ENCODE results near the gene PLCH1. TPM values are rescaled to one million over a fixed set of nuclear protein-coding genes. Genes with fewer than 3 reads are reported as not detected.

The PLCH1 gene
- total RNA-seq, 2 experiments from 2014 or later: 0.06 TPM; not detected in 1

DNA sequence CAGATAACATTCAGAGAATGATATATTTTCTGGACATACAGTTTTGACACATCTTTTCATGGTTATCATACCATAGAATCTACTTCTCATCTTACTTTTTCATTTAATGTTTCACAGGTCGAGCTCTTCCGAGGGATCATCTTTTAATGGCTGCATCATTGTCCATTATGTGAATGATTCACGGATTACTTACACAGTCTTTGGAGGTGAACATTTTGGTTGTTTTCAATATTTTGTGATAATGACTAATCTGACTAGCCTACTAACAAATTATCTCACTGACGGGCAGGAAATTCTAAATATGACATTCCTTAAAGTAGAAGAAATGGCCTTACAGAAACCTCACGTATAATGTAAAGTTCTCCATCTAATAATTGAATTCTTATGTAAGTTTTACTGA is 242.2 kb downstream of the PLCH1 start:
- Histone ChIP-seq H3K36me3 (ENCODE audit: insufficient read depth, low read length) (no peaks in the 10 kb centered on the region), H3K79me2 (ENCODE audit: insufficient read depth, low read depth, low read length) (no peaks in the 10 kb centered on the region), H3K4me1 (ENCODE audit: insufficient read depth, low read length, poor library complexity, severe bottlenecking) (no peaks in the 10 kb centered on the region), H3K9me3 (ENCODE audit: low read length) (no peaks in the 10 kb centered on the region), H2AFZ (ENCODE audit: low read length) (no peak overlapping the region), H3K4me2 (ENCODE audit: low read length) (no peak overlapping the region), H3K27ac (ENCODE audit: low read depth, low read length, poor library complexity, severe bottlenecking) (no peak overlapping the region), H4K20me1 (ENCODE audit: insufficient read depth, low read length) (no peaks in the 10 kb centered on the region), H3K4me3 (ENCODE audit: low read depth, low read length, poor library complexity, severe bottlenecking) (no peak overlapping the region), H3K9me2 (ENCODE audit: insufficient read depth, low read length) (0 out of 2 replicates have a peak, but pooled peaks cover 5% of the 10 kb centered on the region)
- intact Hi-C loops (cut with micrococcal nuclease; ENCODE audit: unreplicated experiment): no loop called here
- no peak for TF ChIP-seq EZH2phosphoT487 (IDR thresholded peaks at IDR 0.05; ENCODE audit: borderline replicate concordance, low read depth, low read length)
- TF ChIP-seq, protein P1, sequence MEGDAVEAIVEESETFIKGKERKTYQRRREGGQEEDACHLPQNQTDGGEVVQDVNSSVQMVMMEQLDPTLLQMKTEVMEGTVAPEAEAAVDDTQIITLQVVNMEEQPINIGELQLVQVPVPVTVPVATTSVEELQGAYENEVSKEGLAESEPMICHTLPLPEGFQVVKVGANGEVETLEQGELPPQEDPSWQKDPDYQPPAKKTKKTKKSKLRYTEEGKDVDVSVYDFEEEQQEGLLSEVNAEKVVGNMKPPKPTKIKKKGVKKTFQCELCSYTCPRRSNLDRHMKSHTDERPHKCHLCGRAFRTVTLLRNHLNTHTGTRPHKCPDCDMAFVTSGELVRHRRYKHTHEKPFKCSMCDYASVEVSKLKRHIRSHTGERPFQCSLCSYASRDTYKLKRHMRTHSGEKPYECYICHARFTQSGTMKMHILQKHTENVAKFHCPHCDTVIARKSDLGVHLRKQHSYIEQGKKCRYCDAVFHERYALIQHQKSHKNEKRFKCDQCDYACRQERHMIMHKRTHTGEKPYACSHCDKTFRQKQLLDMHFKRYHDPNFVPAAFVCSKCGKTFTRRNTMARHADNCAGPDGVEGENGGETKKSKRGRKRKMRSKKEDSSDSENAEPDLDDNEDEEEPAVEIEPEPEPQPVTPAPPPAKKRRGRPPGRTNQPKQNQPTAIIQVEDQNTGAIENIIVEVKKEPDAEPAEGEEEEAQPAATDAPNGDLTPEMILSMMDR (conservative IDR thresholded peaks at IDR 0.05; ENCODE audit: low read length): no peak
- DNase-seq (ENCODE audit: low spot score): no peak
- ChIA-PET POLR2A (interaction anchor here (0.9 to 1.0 kb wide), 2 partner anchors 9 to 57 kb away, joined by 3 read pairs; no protein-coding TSS in a partner anchor), CTCF (ENCODE audit: unreplicated experiment) (no interaction called here)
- BruUV-seq (replicated peaks): no TSS peak

DNA sequence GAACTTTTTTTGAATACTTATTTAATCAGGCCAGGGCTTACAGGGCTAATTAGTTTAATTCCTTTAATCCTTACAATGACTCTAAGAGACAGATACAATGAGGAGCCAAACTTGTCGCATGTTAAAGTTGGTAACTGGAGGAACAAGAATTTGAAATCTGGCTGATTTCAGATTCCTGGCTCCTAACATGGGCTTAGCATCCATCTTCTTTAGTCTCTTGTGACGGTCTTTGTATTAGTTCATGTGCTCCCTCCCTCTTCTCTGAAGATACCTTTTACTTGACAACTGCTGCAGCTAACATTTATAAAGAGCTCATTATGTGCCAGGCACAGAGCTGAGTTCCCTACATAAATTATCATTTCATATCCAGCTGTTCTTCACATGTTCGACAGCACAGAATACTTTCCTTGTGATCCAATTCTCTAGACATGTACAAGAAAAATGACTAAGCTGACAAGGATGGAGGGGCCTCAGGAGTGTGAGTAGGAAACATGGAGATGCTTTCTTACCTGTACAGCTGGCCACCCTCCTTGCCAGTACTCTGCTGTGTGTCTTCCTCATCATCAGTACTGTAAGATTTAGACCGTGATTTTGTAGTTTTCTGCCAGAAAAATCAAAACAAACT is 244.6 kb downstream of the PLCH1 start:
- H3K4me3 ChIP-seq (ENCODE audit: low read depth, low read length, poor library complexity, severe bottlenecking): no peak overlapping the region
- H3K4me2 ChIP-seq (ENCODE audit: low read length): no peak overlapping the region
- H2AFZ ChIP-seq (ENCODE audit: low read length): no peak overlapping the region
- TF ChIP-seq, protein P1 (conservative IDR thresholded peaks at IDR 0.05; ENCODE audit: low read length): no peak
- TF ChIP-seq EZH2phosphoT487 (IDR thresholded peaks at IDR 0.05; ENCODE audit: borderline replicate concordance, low read depth, low read length): no peak
- H3K79me2 ChIP-seq (ENCODE audit: insufficient read depth, low read depth, low read length): no peaks in the 10 kb centered on the region
- no peak for DNase-seq (ENCODE audit: low spot score)
- no peaks in the 10 kb centered on the region for H3K4me1 ChIP-seq (ENCODE audit: insufficient read depth, low read length, poor library complexity, severe bottlenecking)
- 0 out of 2 replicates have a peak, but pooled peaks cover 5% of the 10 kb centered on the region for H3K9me2 ChIP-seq (ENCODE audit: insufficient read depth, low read length)
- H4K20me1 ChIP-seq (ENCODE audit: insufficient read depth, low read length): no peaks in the 10 kb centered on the region
- ChIA-PET POLR2A (interaction anchor here (0.7 kb wide), 1 partner anchor 1141 kb away, joined by 3 read pairs; no protein-coding TSS in a partner anchor), CTCF (ENCODE audit: unreplicated experiment) (no interaction called here)
- no peak overlapping the region for H3K27ac ChIP-seq (ENCODE audit: low read depth, low read length, poor library complexity, severe bottlenecking)
- no peaks in the 10 kb centered on the region for H3K36me3 ChIP-seq (ENCODE audit: insufficient read depth, low read length)
- no TSS peak for BruUV-seq (replicated peaks)
- intact Hi-C loops (cut with micrococcal nuclease; ENCODE audit: unreplicated experiment): no loop called here
- H3K9me3 ChIP-seq (ENCODE audit: low read length): no peaks in the 10 kb centered on the region

DNA sequence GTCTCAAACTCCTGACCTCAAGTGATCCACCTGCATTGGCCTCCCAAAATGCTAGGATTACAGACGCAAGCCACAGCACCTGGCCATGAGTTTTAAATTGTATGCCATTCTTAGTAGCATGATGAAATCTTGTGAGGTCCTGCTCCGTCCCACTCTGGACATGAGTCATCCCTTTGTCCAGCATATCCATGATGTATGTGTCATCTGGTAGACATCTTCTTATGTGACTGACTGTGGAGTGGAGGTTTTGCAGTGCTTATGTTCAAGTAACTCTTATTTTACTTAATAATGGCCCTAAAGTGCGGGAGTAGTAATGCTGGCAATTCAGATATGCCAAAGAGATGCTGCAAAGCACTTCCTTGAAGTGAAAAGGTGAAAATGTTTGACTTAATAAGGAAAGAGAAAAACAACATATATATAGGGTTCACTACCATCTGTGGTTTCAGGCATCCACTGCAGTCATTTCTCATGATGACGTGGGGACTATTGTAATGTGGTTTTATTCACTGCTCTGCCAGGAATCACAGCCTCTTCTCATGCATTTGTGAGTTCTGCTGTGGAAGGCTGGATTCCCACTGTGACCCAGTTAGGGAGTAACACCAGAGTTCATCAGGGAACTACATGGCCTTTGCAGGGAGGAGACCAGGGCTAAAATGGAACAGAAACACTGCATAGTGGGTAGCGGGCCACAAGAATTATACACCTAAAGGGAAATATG is 246.8 kb downstream of the PLCH1 start:
- DNase-seq (ENCODE audit: low spot score): no peak
- no TSS peak for BruUV-seq (replicated peaks)
- Histone ChIP-seq H3K4me2 (ENCODE audit: low read length) (no peak overlapping the region), H3K4me3 (ENCODE audit: low read depth, low read length, poor library complexity, severe bottlenecking) (no peak overlapping the region), H3K9me3 (ENCODE audit: low read length) (no peaks in the 10 kb centered on the region), H3K27ac (ENCODE audit: low read depth, low read length, poor library complexity, severe bottlenecking) (no peak overlapping the region), H3K79me2 (ENCODE audit: insufficient read depth, low read depth, low read length) (no peaks in the 10 kb centered on the region), H2AFZ (ENCODE audit: low read length) (no peak overlapping the region), H3K9me2 (ENCODE audit: insufficient read depth, low read length) (0 out of 2 replicates have a peak, but pooled peaks cover 5% of the 10 kb centered on the region), H3K36me3 (ENCODE audit: insufficient read depth, low read length) (no peaks in the 10 kb centered on the region), H3K4me1 (ENCODE audit: insufficient read depth, low read length, poor library complexity, severe bottlenecking) (peaks cover 12% of the 10 kb centered on the region), H4K20me1 (ENCODE audit: insufficient read depth, low read length) (no peaks in the 10 kb centered on the region)
- TF ChIP-seq, protein P1 (conservative IDR thresholded peaks at IDR 0.05; ENCODE audit: low read length): no peak
- no peak for TF ChIP-seq EZH2phosphoT487 (IDR thresholded peaks at IDR 0.05; ENCODE audit: borderline replicate concordance, low read depth, low read length)
- intact Hi-C loops (cut with micrococcal nuclease; ENCODE audit: unreplicated experiment): no loop called here
- ChIA-PET CTCF (ENCODE audit: unreplicated experiment) (no interaction called here), POLR2A (interaction anchor here (0.6 kb wide), 1 partner anchor 23 kb away, joined by 4 read pairs; no protein-coding TSS in a partner anchor)

All from OCI-LY7 (cell line).